GM12873 (cell line): ENCODE results near the gene C4B.

ENCODE experiments used
- TF ChIP-seq, protein P1 (sequence below): IDR thresholded peaks from 2 replicates; pipeline ENCODE4 v1.5.1; 2012; ENCODE audit warnings: low read depth, mild to moderate bottlenecking, moderate library complexity, low read length, control low read depth; ENCODE audit not compliant: insufficient read depth; ENCODE audit errors: missing control alignments

C4B gene

DNA sequence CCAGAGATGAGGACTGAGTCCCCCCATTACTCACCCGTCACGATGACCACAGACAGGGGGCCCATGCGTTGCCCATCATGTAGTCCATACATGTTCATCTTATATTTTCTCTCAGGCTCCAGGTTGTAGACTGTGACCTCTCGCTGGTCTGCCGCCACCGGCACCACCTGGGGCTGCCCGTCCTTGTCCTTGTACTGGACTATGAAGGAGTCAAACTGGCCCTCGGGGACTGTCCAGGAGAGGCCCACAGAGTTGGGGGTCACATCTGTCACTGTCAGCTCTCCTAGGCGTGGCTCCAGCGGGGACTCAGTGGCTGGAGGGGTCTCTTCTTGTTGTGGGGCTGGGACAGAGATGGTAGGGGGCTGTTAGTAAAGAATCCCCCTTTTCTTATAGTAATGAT is 59.0 kb downstream of the C4B start:
- TF ChIP-seq, protein P1, sequence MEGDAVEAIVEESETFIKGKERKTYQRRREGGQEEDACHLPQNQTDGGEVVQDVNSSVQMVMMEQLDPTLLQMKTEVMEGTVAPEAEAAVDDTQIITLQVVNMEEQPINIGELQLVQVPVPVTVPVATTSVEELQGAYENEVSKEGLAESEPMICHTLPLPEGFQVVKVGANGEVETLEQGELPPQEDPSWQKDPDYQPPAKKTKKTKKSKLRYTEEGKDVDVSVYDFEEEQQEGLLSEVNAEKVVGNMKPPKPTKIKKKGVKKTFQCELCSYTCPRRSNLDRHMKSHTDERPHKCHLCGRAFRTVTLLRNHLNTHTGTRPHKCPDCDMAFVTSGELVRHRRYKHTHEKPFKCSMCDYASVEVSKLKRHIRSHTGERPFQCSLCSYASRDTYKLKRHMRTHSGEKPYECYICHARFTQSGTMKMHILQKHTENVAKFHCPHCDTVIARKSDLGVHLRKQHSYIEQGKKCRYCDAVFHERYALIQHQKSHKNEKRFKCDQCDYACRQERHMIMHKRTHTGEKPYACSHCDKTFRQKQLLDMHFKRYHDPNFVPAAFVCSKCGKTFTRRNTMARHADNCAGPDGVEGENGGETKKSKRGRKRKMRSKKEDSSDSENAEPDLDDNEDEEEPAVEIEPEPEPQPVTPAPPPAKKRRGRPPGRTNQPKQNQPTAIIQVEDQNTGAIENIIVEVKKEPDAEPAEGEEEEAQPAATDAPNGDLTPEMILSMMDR, result no peak

DNA sequence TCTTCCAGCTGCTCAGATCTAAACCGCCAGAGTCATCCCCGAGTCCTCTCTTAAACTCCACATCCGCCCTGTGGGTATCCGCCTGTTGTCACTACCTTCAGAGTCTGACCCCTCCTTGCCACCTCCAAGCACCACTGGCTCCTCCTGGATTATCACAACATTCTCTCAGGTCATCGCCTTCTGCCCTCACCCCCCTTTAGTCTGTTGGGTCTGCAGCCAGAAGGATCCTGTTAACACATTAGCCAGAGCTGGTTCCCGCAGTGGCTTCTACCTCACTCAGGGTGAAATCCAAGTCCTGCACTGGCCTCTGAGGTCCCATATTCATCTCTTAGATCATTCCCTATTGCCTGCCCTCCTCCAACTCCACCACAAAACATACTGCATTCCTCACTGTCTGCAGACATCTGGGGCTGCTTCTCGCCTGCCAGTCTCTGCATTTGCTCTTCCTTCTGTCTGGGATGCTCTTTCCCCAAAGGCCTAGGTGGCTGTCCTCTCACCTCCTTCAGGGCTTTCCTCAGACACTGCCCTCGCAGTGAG is 60.5 kb downstream of the C4B start:
- TF ChIP-seq, protein P1, result no peak

DNA sequence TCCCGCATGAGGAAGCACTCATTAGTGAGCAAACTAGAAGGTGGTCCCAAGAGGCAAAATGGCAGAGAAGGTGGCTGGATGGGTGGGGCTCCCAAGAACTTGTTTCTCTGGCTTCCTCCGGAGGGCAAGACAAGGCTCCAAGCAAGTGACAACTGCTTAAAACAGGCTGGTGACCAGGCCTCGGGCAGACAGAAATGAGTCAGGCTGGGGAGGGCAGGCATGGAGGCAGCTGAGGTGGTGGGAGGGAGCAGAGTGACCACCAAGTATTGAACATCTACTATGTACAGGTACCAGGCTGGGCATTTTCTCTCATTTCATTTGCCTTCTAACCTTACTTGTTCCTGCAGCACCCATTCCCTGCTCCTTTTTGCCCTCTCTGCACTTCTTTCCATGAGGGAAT is 61.2 kb downstream of the C4B start:
- TF ChIP-seq, protein P1, result no peak

DNA sequence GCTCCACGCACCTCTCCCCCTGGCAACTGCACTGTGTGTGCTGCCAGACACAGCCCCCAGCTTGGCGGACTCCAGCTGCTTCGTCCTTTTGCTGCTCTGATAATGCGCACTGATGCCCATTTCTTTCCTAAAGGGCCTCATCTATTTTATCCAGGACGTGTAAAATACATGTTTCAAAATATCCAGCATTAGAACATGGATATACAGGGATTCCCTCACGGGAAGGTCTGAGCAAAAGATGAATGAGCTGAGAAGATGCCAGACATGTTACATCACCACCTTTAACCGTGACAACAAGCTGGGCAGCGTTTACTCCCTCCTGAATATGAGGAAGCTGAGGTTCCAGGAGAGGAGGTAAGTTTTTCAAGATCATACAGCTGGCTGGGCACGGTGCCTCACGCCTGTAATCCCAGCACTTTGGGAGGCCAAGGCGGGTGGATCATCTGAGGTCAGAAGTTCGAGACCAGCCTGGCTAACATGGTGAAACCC is 61.8 kb downstream of the C4B start:
- TF ChIP-seq, protein P1, result no peak

DNA sequence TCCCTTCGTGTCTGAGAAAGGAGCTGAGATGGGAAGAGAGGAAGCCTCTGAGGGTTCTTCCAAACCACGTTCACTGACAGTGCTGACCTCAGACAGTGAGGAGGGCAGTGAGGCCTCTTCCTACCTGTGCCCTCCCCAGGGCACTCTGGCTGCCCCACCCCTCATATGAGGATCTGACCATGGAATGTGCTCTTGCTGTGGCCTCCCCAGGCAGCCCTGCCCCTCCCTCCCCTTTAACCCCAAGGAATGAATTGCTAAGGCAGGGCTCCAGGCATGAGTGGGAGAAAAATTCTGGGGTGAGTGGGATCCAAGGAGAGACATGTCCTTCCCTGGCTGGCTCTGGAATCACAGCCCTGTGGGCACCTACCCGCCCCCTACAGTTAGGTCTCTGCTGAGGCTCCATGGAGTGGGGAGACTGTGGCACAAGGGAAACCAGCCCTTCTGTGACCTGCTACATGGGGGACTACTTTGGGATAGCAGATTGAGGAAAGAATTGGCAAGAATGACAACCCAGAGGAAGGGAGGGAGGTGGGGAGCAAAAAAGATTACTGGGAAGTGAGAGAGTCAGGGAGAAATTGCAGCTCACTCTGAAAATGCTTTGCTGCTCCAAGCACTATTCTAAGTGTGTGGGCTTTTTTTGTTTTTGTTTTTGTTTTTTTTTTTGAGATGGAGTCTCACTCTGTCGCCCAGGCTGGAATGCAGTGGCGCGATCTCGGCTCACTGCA is 65.1 kb downstream of the C4B start:
- TF ChIP-seq, protein P1, result no peak

DNA sequence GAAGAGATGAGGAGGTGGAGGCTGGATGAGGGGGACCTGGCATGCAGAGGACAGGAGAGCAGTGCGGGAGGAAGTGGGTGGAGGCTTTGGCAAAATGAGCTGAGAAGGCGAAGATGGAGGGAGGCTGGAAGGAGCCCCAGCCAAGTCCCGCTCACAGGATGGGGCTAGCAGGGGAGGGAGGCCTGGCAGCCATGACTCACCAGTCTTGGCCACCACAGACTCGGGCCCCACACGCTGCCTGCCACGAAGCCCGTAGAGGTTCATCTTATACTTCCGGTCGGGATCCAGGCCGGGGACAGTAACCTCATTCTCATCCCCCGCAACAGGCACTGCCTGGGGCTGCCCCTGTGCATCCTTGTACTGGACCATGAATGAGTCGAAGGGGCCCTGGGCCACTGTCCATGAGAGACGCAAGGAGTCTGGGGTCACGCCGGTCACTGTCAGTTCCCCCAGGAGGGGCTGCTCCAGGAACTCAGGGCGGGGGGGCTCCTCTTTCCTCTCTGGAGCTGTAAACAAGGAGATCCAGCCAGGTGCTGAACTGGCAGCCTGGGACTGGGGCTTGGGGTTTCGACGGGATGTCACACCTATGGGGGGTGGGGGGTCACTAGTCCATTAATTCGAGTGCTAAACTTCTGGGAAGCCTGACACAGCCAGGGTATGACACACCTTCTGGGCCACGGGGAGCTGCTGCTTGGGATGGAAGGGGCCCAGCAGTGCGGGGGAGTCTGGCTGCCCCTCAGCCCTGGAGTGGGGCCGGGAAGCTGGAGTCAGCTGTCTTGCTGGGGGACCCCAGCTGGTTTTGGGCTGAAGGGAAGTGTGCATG is 66.8 kb downstream of the C4B start:
- TF ChIP-seq, protein P1, result no peak

DNA sequence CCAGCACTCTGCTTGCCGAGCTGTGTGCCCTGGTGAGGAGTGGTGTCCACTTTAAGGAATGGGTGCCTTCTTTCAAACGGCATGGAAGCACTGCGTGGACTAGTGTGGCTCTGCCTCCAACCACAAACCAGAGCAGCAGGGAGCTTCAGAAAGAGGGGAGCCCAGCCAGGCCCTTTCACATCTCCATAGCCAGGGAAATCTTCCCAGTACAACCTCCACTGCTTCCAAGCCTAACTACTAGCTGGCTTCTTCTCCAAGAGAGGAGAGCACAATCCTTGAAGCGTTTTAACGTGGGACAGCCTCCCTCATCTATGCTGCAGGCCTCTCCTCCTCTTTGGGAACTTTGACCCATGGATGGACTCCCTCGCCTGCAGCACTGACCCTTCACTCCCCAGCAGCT is 67.9 kb downstream of the C4B start:
- TF ChIP-seq, protein P1, result no peak
